ENCODE data around the gene DAB1. TPM values are rescaled to one million over a fixed set of nuclear protein-coding genes. Genes with fewer than 3 reads are reported as not detected.

The DAB1 gene
- polyA plus RNA-seq, 4 donors, result 5.0 to 6.5 (median 6.1) TPM

GRCh38 chr1:57420981-57421785 lies 2.7 kb downstream of the DAB1 start:
- no peak for DNase-seq (ENCODE audit: low read depth in 4 of 4, low spot score in 2 of 4)

GRCh38 chr1:57418971-57419370 lies 4.9 kb downstream of the DAB1 start:
- no peak for DNase-seq (ENCODE audit: low read depth in 4 of 4, low spot score in 2 of 4)

- no peak for DNase-seq (ENCODE audit: low read depth in 4 of 4, low spot score in 2 of 4)
Measured at GRCh38 chr1:57411262-57411661, 12.6 kb downstream of the DAB1 start.

- DNase-seq (ENCODE audit: low read depth in 4 of 4, low spot score in 2 of 4), result no peak
Measured at GRCh38 chr1:57410508-57410907, 13.4 kb downstream of the DAB1 start.

GRCh38 chr1:57407928-57408327 lies 15.9 kb downstream of the DAB1 start:
- no peak for DNase-seq (ENCODE audit: low read depth in 4 of 4, low spot score in 2 of 4)

- DNase-seq (ENCODE audit: low read depth in 4 of 4, low spot score in 2 of 4), result no peak
Measured at GRCh38 chr1:57406428-57406970, 17.4 kb downstream of the DAB1 start.

GRCh38 chr1:57404884-57405283 lies 19.0 kb downstream of the DAB1 start:
- no peak for DNase-seq (ENCODE audit: low read depth in 4 of 4, low spot score in 2 of 4)

GRCh38 chr1:57403201-57403600 lies 20.7 kb downstream of the DAB1 start:
- DNase-seq (ENCODE audit: low read depth in 4 of 4, low spot score in 2 of 4), result no peak

- DNase-seq (ENCODE audit: low read depth in 4 of 4, low spot score in 2 of 4), result no peak
Measured at GRCh38 chr1:57401671-57402070, 22.2 kb downstream of the DAB1 start.

- DNase-seq (ENCODE audit: low read depth in 4 of 4, low spot score in 2 of 4), result no peak
Measured at GRCh38 chr1:57400048-57400447, 23.8 kb downstream of the DAB1 start.

- no peak for DNase-seq (ENCODE audit: low read depth in 4 of 4, low spot score in 2 of 4)
Measured at GRCh38 chr1:57393058-57393584, 30.7 kb downstream of the DAB1 start.

GRCh38 chr1:57385336-57385735 lies 38.5 kb downstream of the DAB1 start:
- no peak for DNase-seq (ENCODE audit: low read depth in 4 of 4, low spot score in 2 of 4)

- DNase-seq (ENCODE audit: low read depth in 4 of 4, low spot score in 2 of 4), result no peak
Measured at GRCh38 chr1:57384901-57385300, 39.0 kb downstream of the DAB1 start.

- no peak for DNase-seq (ENCODE audit: low read depth in 4 of 4, low spot score in 2 of 4)
Measured at GRCh38 chr1:57384284-57384683, 39.6 kb downstream of the DAB1 start.

GRCh38 chr1:57381871-57382270 lies 42.0 kb downstream of the DAB1 start:
- no peak for DNase-seq (ENCODE audit: low read depth in 4 of 4, low spot score in 2 of 4)

- no peak for DNase-seq (ENCODE audit: low read depth in 4 of 4, low spot score in 2 of 4)
Measured at GRCh38 chr1:57381426-57381825, 42.4 kb downstream of the DAB1 start.

GRCh38 chr1:57380923-57381322 lies 42.9 kb downstream of the DAB1 start:
- no peak for DNase-seq (ENCODE audit: low read depth in 4 of 4, low spot score in 2 of 4)

- DNase-seq (ENCODE audit: low read depth in 4 of 4, low spot score in 2 of 4), result no peak
Measured at GRCh38 chr1:57378534-57378933, 45.3 kb downstream of the DAB1 start.

- DNase-seq (ENCODE audit: low read depth in 4 of 4, low spot score in 2 of 4), result no peak
Measured at GRCh38 chr1:57377339-57378139, 46.3 kb downstream of the DAB1 start.

GRCh38 chr1:57376041-57376440 lies 47.8 kb downstream of the DAB1 start:
- no peak for DNase-seq (ENCODE audit: low read depth in 4 of 4, low spot score in 2 of 4)

GRCh38 chr1:57369889-57370288 lies 54.0 kb downstream of the DAB1 start:
- DNase-seq (ENCODE audit: low read depth in 4 of 4, low spot score in 2 of 4), result no peak
